H1 (cell line): Measurements from ENCODE around the gene ABHD12B.

Source experiments
- ATF2 ChIP-seq: IDR thresholded peaks from 2 replicates; pipeline ENCODE4 v1.6.1; 2012; ENCODE audit warnings: low read length, inconsistent platforms
- EGR1 ChIP-seq: IDR thresholded peaks from 2 replicates; pipeline ENCODE4 v1.6.1; 2011; ENCODE audit warnings: low read depth, low read length, borderline replicate concordance
- EZH2 ChIP-seq: fragments of 200-600 bp; sonication (generic); IDR thresholded peaks from 2 replicates; pipeline ENCODE4 v1.7.1; 2012; ENCODE audit warnings: low read depth, mild to moderate bottlenecking, moderate library complexity, low read length, inconsistent platforms; ENCODE audit not compliant: severe bottlenecking
- GABPA ChIP-seq: IDR thresholded peaks from 2 replicates; pipeline ENCODE4 v1.6.1; 2011; ENCODE audit warnings: mild to moderate bottlenecking, low read length, moderate library complexity, borderline replicate concordance; ENCODE audit not compliant: insufficient read depth
- HDAC6 ChIP-seq: IDR thresholded peaks from one replicate; pipeline ENCODE4 v1.7.1; 2012; ENCODE audit warnings: low read depth, mild to moderate bottlenecking, inconsistent platforms, low read length, moderate library complexity
- JUND ChIP-seq: IDR thresholded peaks from 2 replicates; pipeline ENCODE4 v1.6.1; 2011; ENCODE audit warnings: mild to moderate bottlenecking, improper control_type of control experiment, low read length
- MAFK ChIP-seq: IDR thresholded peaks from 2 replicates; pipeline ENCODE4 v1.6.1; 2012; ENCODE audit warnings: low read depth, mild to moderate bottlenecking, improper control_type of control experiment, low read length
- POLR2AphosphoS5 ChIP-seq: IDR thresholded peaks from 2 replicates; pipeline ENCODE4 v1.6.1; 2011; ENCODE audit warnings: low read depth, low read length

GRCh38 chr14:50943943-50944646 lies 72.2 kb downstream of the ABHD12B start, which contains the start of gene PYGL:
- peak; percentile 54 for TF ChIP-seq EZH2
- 0 out of 2 replicates have a peak, but pooled peaks have one; percentile 20 for TF ChIP-seq GABPA
- TF ChIP-seq EGR1: no peak
- TF ChIP-seq POLR2AphosphoS5: no peak
- TF ChIP-seq HDAC6: no peak
- no peak for TF ChIP-seq JUND
- no peak for TF ChIP-seq MAFK
- no peak for TF ChIP-seq ATF2
